ENCODE measurements around the gene HYCC2. TPM values are rescaled to one million over a fixed set of nuclear protein-coding genes. Genes with fewer than 3 reads are reported as not detected.
"Not testable (repeated sequence)": the region's sequence is repeated elsewhere in the genome, so short reads cannot be mapped to it uniquely, and the experiment has no call there.

HYCC2 gene
- 10 to 100 TPM; 19.1 TPM for total RNA-seq

- peak; percentile 96 for DNase-seq
These were observed at the start of gene HYCC2, which contains the start of gene NDUFB3 for GRCh38 chr2:201071479-201072200. Gene HYCC2 (minus strand): TSS chr2:201071671. CDS start chr2:201024009, 47,662 bp downstream. Gene NDUFB3 (plus strand): TSS chr2:201072001. CDS start chr2:201078883, 6,882 bp downstream.

GRCh38 chr2:201118961-201119854, 47.7 kb upstream of the HYCC2 start:
- H3K9me3 Mint-ChIP-seq, result no peaks in the 10 kb centered on the region
- CTCF ChIA-PET, result interaction anchor here (1.0 to 7.6 kb wide), 5 partner anchors 12 to 230 kb away, joined by 3 to 56 read pairs (median 24); partner anchors contain the start of gene NIF3L1
- intact Hi-C loops (cut with micrococcal nuclease), result loop anchor here (1.0 to 5.0 kb wide), 9 partner anchors 39 to 1518 kb away; partner anchors contain the start of gene ORC2
- peaks cover 48% of the 10 kb centered on the region for H3K36me3 Mint-ChIP-seq (ENCODE audit: low read depth)
- peak; percentile 49 for DNase-seq
- H3K27me3 Mint-ChIP-seq (ENCODE audit: low read depth), result no peaks in the 10 kb centered on the region
- peak overlapping the region; percentile 100 for H3K27ac Mint-ChIP-seq
- peaks cover 46% of the 10 kb centered on the region for H3K4me1 Mint-ChIP-seq (ENCODE audit: low read depth)
- H3K4me3 Mint-ChIP-seq, result peak overlapping the region; percentile 96

More at GRCh38 chr2:201071479-201072200, at the start of gene HYCC2, which contains the start of gene NDUFB3:
- H3K36me3 Mint-ChIP-seq (ENCODE audit: low read depth), result peaks cover 3% of the 10 kb centered on the region
- H3K4me1 Mint-ChIP-seq (ENCODE audit: low read depth), result peaks cover 51% of the 10 kb centered on the region
- intact Hi-C loops (cut with micrococcal nuclease), result loop anchor here (1.0 to 5.0 kb wide), 8 partner anchors 45 to 381 kb away; partner anchors contain the start of genes BZW1, CFLAR, CLK1 and NIF3L1
- H3K27me3 Mint-ChIP-seq (ENCODE audit: low read depth), result no peaks in the 10 kb centered on the region
- CTCF ChIA-PET, result interaction anchor here (0.8 to 4.1 kb wide), 9 partner anchors 12 to 161 kb away, joined by 3 to 53 read pairs (median 4); partner anchors contain the start of gene ORC2
- H3K9me3 Mint-ChIP-seq, result no peaks in the 10 kb centered on the region
- H3K4me3 Mint-ChIP-seq, result peak within 1 kb of the TSS; percentile 96
- H3K27ac Mint-ChIP-seq, result peak within 1 kb of the TSS; percentile 92

- peak; percentile 94 for DNase-seq
- H3K4me1 Mint-ChIP-seq (ENCODE audit: low read depth), result peaks cover 41% of the 10 kb centered on the region
- no peaks in the 10 kb centered on the region for H3K9me3 Mint-ChIP-seq
- H3K36me3 Mint-ChIP-seq (ENCODE audit: low read depth), result peaks cover 42% of the 10 kb centered on the region
- H3K27ac Mint-ChIP-seq, result peak overlapping the region; percentile 100
- peak overlapping the region; percentile 96 for H3K4me3 Mint-ChIP-seq
- intact Hi-C loops (cut with micrococcal nuclease), result loop anchor here (1.0 to 5.0 kb wide), 9 partner anchors 40 to 1519 kb away; partner anchors contain the start of gene ORC2
- no peaks in the 10 kb centered on the region for H3K27me3 Mint-ChIP-seq (ENCODE audit: low read depth)
- CTCF ChIA-PET, result interaction anchor here (0.6 to 7.6 kb wide), 11 partner anchors 13 to 229 kb away, joined by 3 to 56 read pairs (median 4); partner anchors contain the start of gene NIF3L1
These were observed 46.9 kb upstream of the HYCC2 start for GRCh38 chr2:201118121-201118960.

GRCh38 chr2:201117735-201118094, 46.2 kb upstream of the HYCC2 start:
- intact Hi-C loops (cut with micrococcal nuclease), result loop anchor here (1.0 to 5.0 kb wide), 14 partner anchors 12 to 1520 kb away; partner anchors contain the start of genes BZW1, NIF3L1, ORC2 and PPIL3
- H3K4me1 Mint-ChIP-seq (ENCODE audit: low read depth), result peaks cover 37% of the 10 kb centered on the region
- not testable (repeated sequence) for H3K9me3 Mint-ChIP-seq; H3K27me3 Mint-ChIP-seq (ENCODE audit: low read depth)
- CTCF ChIA-PET, result interaction anchor here (0.6 to 7.6 kb wide), 12 partner anchors 14 to 228 kb away, joined by 3 to 56 read pairs (median 4); partner anchors contain the start of gene NIF3L1
- H3K36me3 Mint-ChIP-seq (ENCODE audit: low read depth), result peaks cover 36% of the 10 kb centered on the region
- H3K27ac Mint-ChIP-seq, result peak overlapping the region; percentile 100
- DNase-seq, result peak; percentile 55
- H3K4me3 Mint-ChIP-seq, result peak overlapping the region; percentile 96

GRCh38 chr2:201116959-201117734, 45.7 kb upstream of the HYCC2 start:
- Mint-ChIP-seq H3K9me3 (no peaks in the 10 kb centered on the region), H3K4me3 (peak overlapping the region; percentile 96), H3K4me1 (ENCODE audit: low read depth) (peaks cover 32% of the 10 kb centered on the region), H3K36me3 (ENCODE audit: low read depth) (peaks cover 30% of the 10 kb centered on the region), H3K27ac (peak overlapping the region; percentile 100), H3K27me3 (ENCODE audit: low read depth) (no peaks in the 10 kb centered on the region)
- peak; percentile 56 for DNase-seq
- intact Hi-C loops (cut with micrococcal nuclease), result loop anchor here (1.0 to 5.0 kb wide), 8 partner anchors 12 to 1520 kb away; partner anchors contain the start of genes BZW1, HYCC2, NIF3L1 and PPIL3
- CTCF ChIA-PET, result interaction anchor here (0.6 to 7.6 kb wide), 12 partner anchors 14 to 189 kb away, joined by 3 to 56 read pairs (median 3); partner anchors contain the start of gene CASP10

- Mint-ChIP-seq H3K4me3 (peak within 1 kb of the TSS; percentile 96), H3K4me1 (ENCODE audit: low read depth) (peaks cover 28% of the 10 kb centered on the region), H3K36me3 (ENCODE audit: low read depth) (peaks cover 24% of the 10 kb centered on the region), H3K27ac (peak within 1 kb of the TSS; percentile 100), H3K27me3 (ENCODE audit: low read depth) (no peaks in the 10 kb centered on the region), H3K9me3 (no peaks in the 10 kb centered on the region)
- CTCF ChIA-PET, result interaction anchor here (0.7 to 7.6 kb wide), 9 partner anchors 15 to 302 kb away, joined by 3 to 56 read pairs (median 4); partner anchors contain the start of gene CASP10
- intact Hi-C loops (cut with micrococcal nuclease), result loop anchor here (1.0 to 5.0 kb wide), 4 partner anchors 45 to 1521 kb away; partner anchors contain the start of genes BZW1 and HYCC2
- peak; percentile 87 for DNase-seq
These were observed 44.9 kb upstream of the HYCC2 start, which contains the start of gene CFLAR for GRCh38 chr2:201116115-201116958. Gene CFLAR (plus strand): TSS chr2:201116164. CDS start chr2:201129866, 13,702 bp downstream.

GRCh38 chr2:201114846-201115245, 43.4 kb upstream of the HYCC2 start:
- intact Hi-C loops (cut with micrococcal nuclease), result loop anchor here (5.0 kb wide), 2 partner anchors 247 to 1522 kb away; no protein-coding TSS in a partner anchor
- H3K4me3 Mint-ChIP-seq, result peak overlapping the region; percentile 96
- CTCF ChIA-PET, result interaction anchor here (0.6 to 7.6 kb wide), 11 partner anchors 14 to 542 kb away, joined by 3 to 56 read pairs (median 4); partner anchors contain the start of gene CASP10
- H3K9me3 Mint-ChIP-seq, result no peaks in the 10 kb centered on the region
- H3K4me1 Mint-ChIP-seq (ENCODE audit: low read depth), result peaks cover 25% of the 10 kb centered on the region
- no peaks in the 10 kb centered on the region for H3K27me3 Mint-ChIP-seq (ENCODE audit: low read depth)
- peak overlapping the region; percentile 69 for H3K27ac Mint-ChIP-seq
- no peak for DNase-seq
- H3K36me3 Mint-ChIP-seq (ENCODE audit: low read depth), result peaks cover 15% of the 10 kb centered on the region

GRCh38 chr2:201114350-201114749, 42.9 kb upstream of the HYCC2 start:
- intact Hi-C loops (cut with micrococcal nuclease), result no loop called here
- Mint-ChIP-seq H3K36me3 (ENCODE audit: low read depth) (peaks cover 12% of the 10 kb centered on the region), H3K4me1 (ENCODE audit: low read depth) (peaks cover 25% of the 10 kb centered on the region), H3K27me3 (ENCODE audit: low read depth) (no peaks in the 10 kb centered on the region), H3K4me3 (peak overlapping the region; percentile 96), H3K9me3 (no peaks in the 10 kb centered on the region), H3K27ac (peak overlapping the region; percentile 69)
- DNase-seq, result no peak
- CTCF ChIA-PET, result interaction anchor here (0.6 to 7.6 kb wide), 8 partner anchors 17 to 541 kb away, joined by 3 to 56 read pairs (median 4); no protein-coding TSS in a partner anchor

- no peak overlapping the region for H3K4me3 Mint-ChIP-seq
- DNase-seq, result no peak
- H3K27me3 Mint-ChIP-seq (ENCODE audit: low read depth), result no peaks in the 10 kb centered on the region
- H3K27ac Mint-ChIP-seq, result no peak overlapping the region
- CTCF ChIA-PET, result no interaction called here
- H3K9me3 Mint-ChIP-seq, result no peaks in the 10 kb centered on the region
- intact Hi-C loops (cut with micrococcal nuclease), result no loop called here
- H3K36me3 Mint-ChIP-seq (ENCODE audit: low read depth), result peaks cover 2% of the 10 kb centered on the region
- H3K4me1 Mint-ChIP-seq (ENCODE audit: low read depth), result peaks cover 23% of the 10 kb centered on the region
These were observed 39.6 kb upstream of the HYCC2 start for GRCh38 chr2:201111096-201111495.
